Colonic mucosa (tissue), 4 donors: ENCODE results near the gene G6PC2. TPM values are rescaled to one million over a fixed set of nuclear protein-coding genes. Genes with fewer than 3 reads are reported as not detected.

ENCODE experiments used
- DNase-seq: peaks from one replicate; pipeline ENCODE4 v3.0.0-alpha.2; 2020
- H3K27ac ChIP-seq: fragments of 200-600 bp; one replicate; pipeline ENCODE4 v1.8.0; 2021
- H3K27me3 ChIP-seq: fragments of 200-600 bp; one replicate; pipeline ENCODE4 v1.8.0; 2021
- H3K36me3 ChIP-seq: fragments of 200-600 bp; one replicate; pipeline ENCODE4 v1.8.0; 2021
- H3K4me1 ChIP-seq: fragments of 200-600 bp; one replicate; pipeline ENCODE4 v1.8.0; 2021; ENCODE audit warnings: mild to moderate bottlenecking
- H3K4me3 ChIP-seq: fragments of 200-600 bp; one replicate; pipeline ENCODE4 v1.8.0; 2021
- H3K9ac ChIP-seq, 2 donors: one replicate each; pipeline ENCODE4 v1.7.0; 2013; ENCODE audit warnings: control low read depth in 2 of 2, low read depth in 2 of 2, low read length in 2 of 2
- H3K9me3 ChIP-seq: fragments of 200-600 bp; one replicate; pipeline ENCODE4 v1.8.0; 2021
- intact Hi-C: fragments of 100-400 bp; cut with DNase I; formaldehyde crosslinking; loops from one replicate; pipeline ENCODE4 v1.14.1; 2022
- total RNA-seq, 2 donors: library from RNA; stranded (reverse); fragmentation: NEBNext Ultra II Directional in 1 of 2; extraction: Animal tissue kit (Norgen Biotek cat#: 25700) in 1 of 2; gene quantifications; one replicate each; pipeline ENCODE4 v1.2.1, GENCODE V29; 2021
- TF ChIP-seq, protein P1 (sequence below): fragments of 200-600 bp; IDR thresholded peaks from one replicate; pipeline ENCODE4 v1.8.0; 2022; ENCODE audit warnings: antibody characterized with exemption, mild to moderate bottlenecking
- donor health status: healthy.
- donor health status: DM: no; HTN: no; CAD: no.
- donor health status: DM: no; HTN: no; CAD: no.

The G6PC2 gene
- total RNA-seq, 2 donors from 2014 or later: 0.11 TPM; not detected in 1

DNA sequence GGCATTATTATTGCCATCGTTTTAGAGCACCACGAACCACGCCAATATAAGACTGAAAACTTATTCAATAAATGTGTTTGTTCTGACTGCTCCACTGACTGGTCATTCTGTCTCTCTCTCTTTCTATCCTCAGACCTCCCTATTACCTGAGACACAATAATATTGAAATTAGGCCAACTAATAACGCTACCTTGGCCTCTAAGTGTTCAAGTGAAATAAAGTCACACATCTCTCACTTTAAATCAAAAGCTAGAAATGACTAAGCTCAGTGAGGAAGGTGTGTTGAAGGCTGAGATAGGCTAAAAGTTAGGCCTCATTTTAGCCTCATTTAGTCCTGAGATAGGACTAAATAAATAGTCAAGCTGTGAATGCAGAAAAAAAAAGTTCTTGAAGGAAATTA is 38.8 kb downstream of the G6PC2 start:
- no peaks in the 10 kb centered on the region for H3K36me3 ChIP-seq
- no peak for DNase-seq
- no peaks in the 10 kb centered on the region for H3K9me3 ChIP-seq
- H3K4me3 ChIP-seq: no peak overlapping the region
- no peak overlapping the region for H3K9ac ChIP-seq
- no peaks in the 10 kb centered on the region for H3K4me1 ChIP-seq
- no peak overlapping the region for H3K27ac ChIP-seq
- intact Hi-C loops: no loop called here
- TF ChIP-seq, protein P1, sequence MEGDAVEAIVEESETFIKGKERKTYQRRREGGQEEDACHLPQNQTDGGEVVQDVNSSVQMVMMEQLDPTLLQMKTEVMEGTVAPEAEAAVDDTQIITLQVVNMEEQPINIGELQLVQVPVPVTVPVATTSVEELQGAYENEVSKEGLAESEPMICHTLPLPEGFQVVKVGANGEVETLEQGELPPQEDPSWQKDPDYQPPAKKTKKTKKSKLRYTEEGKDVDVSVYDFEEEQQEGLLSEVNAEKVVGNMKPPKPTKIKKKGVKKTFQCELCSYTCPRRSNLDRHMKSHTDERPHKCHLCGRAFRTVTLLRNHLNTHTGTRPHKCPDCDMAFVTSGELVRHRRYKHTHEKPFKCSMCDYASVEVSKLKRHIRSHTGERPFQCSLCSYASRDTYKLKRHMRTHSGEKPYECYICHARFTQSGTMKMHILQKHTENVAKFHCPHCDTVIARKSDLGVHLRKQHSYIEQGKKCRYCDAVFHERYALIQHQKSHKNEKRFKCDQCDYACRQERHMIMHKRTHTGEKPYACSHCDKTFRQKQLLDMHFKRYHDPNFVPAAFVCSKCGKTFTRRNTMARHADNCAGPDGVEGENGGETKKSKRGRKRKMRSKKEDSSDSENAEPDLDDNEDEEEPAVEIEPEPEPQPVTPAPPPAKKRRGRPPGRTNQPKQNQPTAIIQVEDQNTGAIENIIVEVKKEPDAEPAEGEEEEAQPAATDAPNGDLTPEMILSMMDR: no peak
- H3K27me3 ChIP-seq: no peaks in the 10 kb centered on the region

DNA sequence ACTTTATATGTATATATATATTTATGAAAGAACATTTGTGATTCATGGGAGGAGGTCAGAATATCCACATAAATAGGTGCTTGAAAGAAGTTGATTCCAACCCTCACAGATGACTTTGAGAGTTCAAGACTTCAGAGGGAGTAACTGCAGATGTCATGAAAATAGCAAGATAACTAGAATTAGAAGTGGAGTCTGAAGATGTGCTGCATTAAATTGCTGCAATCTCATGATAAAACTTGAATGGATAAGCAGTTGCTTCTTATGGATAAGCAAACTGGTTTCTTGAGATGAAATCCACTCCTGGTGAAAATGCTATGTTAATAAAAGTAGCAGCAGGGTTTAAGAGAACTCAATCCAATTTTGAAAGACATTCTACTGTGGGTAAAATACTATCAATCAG is 40.2 kb downstream of the G6PC2 start:
- intact Hi-C loops: no loop called here
- TF ChIP-seq, protein P1: no peak
- no peak for DNase-seq

DNA sequence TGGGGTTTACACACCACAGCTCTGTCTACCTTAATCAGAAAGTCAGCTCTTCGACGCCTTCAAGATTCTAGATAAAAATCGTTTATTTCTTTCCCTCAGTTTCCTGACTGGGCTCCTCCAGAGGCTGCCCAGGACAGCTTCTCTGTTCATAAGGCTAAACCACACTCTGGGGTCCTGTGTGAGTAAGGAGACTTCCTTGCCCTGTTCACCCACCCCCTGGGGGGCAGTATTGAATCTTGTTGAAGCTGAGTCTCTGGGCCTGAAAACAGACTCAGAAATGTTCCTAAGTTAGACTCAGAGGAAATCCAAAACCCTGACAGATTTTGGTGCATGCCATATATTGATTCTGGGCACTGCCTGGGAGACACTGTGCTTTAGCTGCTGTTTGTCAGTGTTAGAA is 43.0 kb downstream of the G6PC2 start:
- Histone ChIP-seq H3K4me1 (no peaks in the 10 kb centered on the region), H3K36me3 (no peaks in the 10 kb centered on the region), H3K27ac (no peak overlapping the region), H3K9ac (no peak overlapping the region), H3K27me3 (no peaks in the 10 kb centered on the region), H3K9me3 (no peaks in the 10 kb centered on the region), H3K4me3 (no peak overlapping the region)
- TF ChIP-seq, protein P1: no peak
- intact Hi-C loops: no loop called here
- DNase-seq: no peak

More for the DNA sequence above, 40.2 kb downstream of the G6PC2 start:
- Histone ChIP-seq H3K4me3 (no peak overlapping the region), H3K27ac (no peak overlapping the region), H3K36me3 (no peaks in the 10 kb centered on the region), H3K27me3 (no peaks in the 10 kb centered on the region), H3K4me1 (no peaks in the 10 kb centered on the region), H3K9me3 (no peaks in the 10 kb centered on the region), H3K9ac (no peak overlapping the region)

DNA sequence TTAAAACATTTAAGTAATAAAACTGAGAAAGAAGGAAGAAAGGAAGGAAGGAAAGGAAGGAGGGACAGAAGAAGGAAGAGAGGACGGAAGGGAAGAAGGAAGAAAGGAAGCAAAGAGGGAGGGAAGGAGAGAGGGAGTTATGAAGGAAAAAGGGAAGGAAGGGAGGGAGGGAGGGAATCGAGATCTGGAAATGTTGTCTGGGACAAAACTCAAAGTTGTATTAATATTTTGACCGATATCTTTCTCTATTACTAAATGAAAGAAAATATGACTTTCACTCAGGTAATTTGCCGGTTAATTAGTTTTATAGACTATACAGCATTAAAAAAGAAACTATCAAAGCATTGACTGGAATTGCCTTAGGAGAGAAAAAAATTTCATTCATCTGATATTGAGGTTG is 44.4 kb downstream of the G6PC2 start:
- Histone ChIP-seq H3K9me3 (no peaks in the 10 kb centered on the region), H3K27me3 (no peaks in the 10 kb centered on the region), H3K4me3 (no peak overlapping the region), H3K27ac (no peak overlapping the region), H3K9ac (no peak overlapping the region), H3K4me1 (no peaks in the 10 kb centered on the region), H3K36me3 (no peaks in the 10 kb centered on the region)
- DNase-seq: no peak
- TF ChIP-seq, protein P1: no peak
- intact Hi-C loops: no loop called here

DNA sequence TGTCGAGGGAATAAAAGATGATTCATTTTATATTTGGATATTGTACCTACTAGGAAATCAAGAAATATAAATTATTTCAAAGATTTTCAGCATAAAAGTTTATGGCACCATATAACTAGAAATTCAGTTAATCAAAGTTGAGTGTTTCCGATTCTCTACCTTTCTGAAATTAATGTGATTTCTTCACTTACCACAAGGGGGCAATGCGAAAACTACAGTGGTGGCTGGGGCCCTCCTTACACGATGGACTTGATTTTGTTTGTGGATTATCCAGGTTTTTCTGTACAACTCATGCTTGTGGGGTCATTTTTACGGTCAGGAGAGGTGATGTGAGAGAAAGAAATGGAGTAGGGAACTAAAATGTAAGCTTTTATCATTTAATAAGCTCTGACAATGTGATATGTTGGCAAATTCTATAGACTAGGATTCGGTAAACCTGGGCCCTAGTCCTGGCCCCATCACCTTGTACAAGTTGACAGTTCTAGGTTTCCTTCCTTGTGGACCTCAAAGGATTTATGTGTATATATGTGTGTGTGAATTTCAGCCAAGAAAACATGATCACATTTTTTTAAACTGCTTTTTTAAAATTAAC is 47.6 kb downstream of the G6PC2 start:
- intact Hi-C loops: no loop called here
- TF ChIP-seq, protein P1: peak; percentile 51
- H3K9me3 ChIP-seq: no peaks in the 10 kb centered on the region

More for the DNA sequence above, 47.6 kb downstream of the G6PC2 start:
- H3K27ac ChIP-seq: no peak overlapping the region
- H3K36me3 ChIP-seq: no peaks in the 10 kb centered on the region
- no peak overlapping the region for H3K4me3 ChIP-seq
- no peaks in the 10 kb centered on the region for H3K27me3 ChIP-seq
- no peaks in the 10 kb centered on the region for H3K4me1 ChIP-seq
- no peak overlapping the region for H3K9ac ChIP-seq
- no peak for DNase-seq
